ENCODE measurements around the gene OR10Z1. TPM values are rescaled to one million over a fixed set of nuclear protein-coding genes. Genes with fewer than 3 reads are reported as not detected.

OR10Z1 gene, protein sequence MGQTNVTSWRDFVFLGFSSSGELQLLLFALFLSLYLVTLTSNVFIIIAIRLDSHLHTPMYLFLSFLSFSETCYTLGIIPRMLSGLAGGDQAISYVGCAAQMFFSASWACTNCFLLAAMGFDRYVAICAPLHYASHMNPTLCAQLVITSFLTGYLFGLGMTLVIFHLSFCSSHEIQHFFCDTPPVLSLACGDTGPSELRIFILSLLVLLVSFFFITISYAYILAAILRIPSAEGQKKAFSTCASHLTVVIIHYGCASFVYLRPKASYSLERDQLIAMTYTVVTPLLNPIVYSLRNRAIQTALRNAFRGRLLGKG
- total RNA-seq = not detected

DNA sequence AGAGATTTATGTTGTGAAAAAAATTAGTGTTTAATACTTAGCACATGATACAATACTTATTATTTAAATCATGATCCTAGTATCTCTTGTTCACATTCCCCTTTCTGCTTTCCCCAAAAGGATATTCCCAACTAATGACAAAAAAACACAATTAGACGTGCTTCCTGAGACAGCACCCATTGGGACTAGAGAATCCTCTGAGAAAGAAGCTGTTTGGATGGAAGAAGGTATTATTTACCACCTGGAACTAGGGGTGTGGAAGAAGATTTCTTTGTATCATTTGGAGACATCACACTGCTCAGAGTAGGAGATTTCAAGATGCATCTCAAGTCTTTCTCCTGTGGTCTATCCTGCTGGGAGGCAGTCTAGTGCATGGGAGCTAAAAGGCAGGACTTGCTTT, at the start of gene OR10Z1:
Gene OR10Z1 (plus strand): TSS at position 301 of the 400 bp plus-strand sequence. CDS start 1,171 bp downstream, outside the sequence.
- Histone ChIP-seq H3K27me3 (no peaks in the 10 kb centered on the region), H3K36me3 (no peaks in the 10 kb centered on the region), H3K27ac (no peak within 1 kb of the TSS), H3K4me3 (no peak within 1 kb of the TSS), H3K4me1 (no peaks in the 10 kb centered on the region), H3K9me3 (no peaks in the 10 kb centered on the region)
- DNase-seq (ENCODE audit: low spot score in 2 of 2) = no peak
- intact Hi-C loops (cut with DNase I) = no loop called here
- TF ChIP-seq CTCF (IDR thresholded peaks at IDR 0.05) = no peak

- Histone ChIP-seq H3K27me3 (no peaks in the 10 kb centered on the region), H3K9me3 (no peaks in the 10 kb centered on the region), H3K4me3 (no peak overlapping the region), H3K27ac (no peak overlapping the region), H3K36me3 (no peaks in the 10 kb centered on the region), H3K4me1 (no peaks in the 10 kb centered on the region)
- intact Hi-C loops (cut with DNase I) = no loop called here
- DNase-seq (ENCODE audit: low spot score in 2 of 2) = no peak
- no peak for TF ChIP-seq CTCF (IDR thresholded peaks at IDR 0.05)
Measured at GRCh38 chr1:158559696-158560095, 45.4 kb upstream of the OR10Z1 start.

DNA sequence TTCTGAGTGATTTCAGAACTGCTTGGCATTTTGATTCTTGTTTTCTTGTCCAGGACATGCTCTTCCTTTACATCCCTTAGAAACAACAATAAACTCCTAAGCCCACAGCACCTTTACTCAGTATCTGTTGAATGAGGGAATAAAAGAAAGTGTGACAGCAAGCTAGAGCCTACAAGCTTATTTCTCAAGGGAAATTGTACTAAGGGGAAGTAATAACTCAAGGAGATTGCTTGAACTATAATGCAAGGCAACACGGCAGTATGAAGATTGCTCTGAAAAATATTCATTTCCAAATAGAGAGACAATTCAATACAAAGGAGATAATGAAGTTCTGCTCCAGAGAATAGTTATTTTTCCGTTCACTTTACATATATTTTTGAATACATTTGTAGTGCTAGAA, 41.2 kb upstream of the OR10Z1 start:
- H3K36me3 ChIP-seq = no peaks in the 10 kb centered on the region
- intact Hi-C loops (cut with DNase I) = no loop called here
- DNase-seq (ENCODE audit: low spot score in 2 of 2) = no peak
- no peak overlapping the region for H3K4me3 ChIP-seq
- H3K9me3 ChIP-seq = no peaks in the 10 kb centered on the region
- H3K4me1 ChIP-seq = no peaks in the 10 kb centered on the region
- H3K27ac ChIP-seq = no peak overlapping the region
- no peaks in the 10 kb centered on the region for H3K27me3 ChIP-seq
- no peak for TF ChIP-seq CTCF (IDR thresholded peaks at IDR 0.05)

GRCh38 chr1:158564608-158565007, 40.5 kb upstream of the OR10Z1 start:
- no peak for DNase-seq (ENCODE audit: low spot score in 2 of 2)
- Histone ChIP-seq H3K9me3 (no peaks in the 10 kb centered on the region), H3K4me3 (no peak overlapping the region), H3K4me1 (no peaks in the 10 kb centered on the region), H3K27ac (no peak overlapping the region), H3K36me3 (no peaks in the 10 kb centered on the region), H3K27me3 (no peaks in the 10 kb centered on the region)
- intact Hi-C loops (cut with DNase I) = no loop called here
- no peak for TF ChIP-seq CTCF (IDR thresholded peaks at IDR 0.05)

GRCh38 chr1:158570480-158570879, 34.6 kb upstream of the OR10Z1 start, which contains the start of gene OR6P1:
TSS of gene OR6P1 (minus strand) at chr1:158570580. CDS start at chr1:158563604, 6,976 bp downstream.
- no peak for DNase-seq (ENCODE audit: low spot score in 2 of 2)
- no peaks in the 10 kb centered on the region for H3K4me1 ChIP-seq
- intact Hi-C loops (cut with DNase I) = no loop called here
- H3K27ac ChIP-seq = no peak within 1 kb of the TSS
- H3K36me3 ChIP-seq = no peaks in the 10 kb centered on the region
- TF ChIP-seq CTCF (IDR thresholded peaks at IDR 0.05) = no peak
- H3K27me3 ChIP-seq = no peaks in the 10 kb centered on the region
- H3K4me3 ChIP-seq = no peak within 1 kb of the TSS
- H3K9me3 ChIP-seq = no peaks in the 10 kb centered on the region

All from ascending aorta (tissue), 2 donors.